Choroid plexus epithelial cell (primary cell): ENCODE results near the gene ARFRP1.

Experiments used
- DNase-seq: peaks from one replicate; pipeline ENCODE4 v3.0.0-alpha.2; 2010; ENCODE audit warnings: low read depth
- H3K4me3 ChIP-seq: 2 replicates; pipeline ENCODE4 v1.5.1; 2011; ENCODE audit warnings: low read depth, mild to moderate bottlenecking, control low read depth, low read length, moderate library complexity
- CTCF ChIP-seq: conservative IDR thresholded peaks from 2 replicates; pipeline ENCODE4 v1.5.1; 2011; ENCODE audit warnings: low read depth, mild to moderate bottlenecking, control low read depth, inconsistent platforms, low read length, moderate library complexity

Gene ARFRP1

GRCh38 chr20:63668351-63668750 is 39.4 kb downstream of the ARFRP1 start:
- TF ChIP-seq CTCF = no peak
- no peak overlapping the region for H3K4me3 ChIP-seq
- no peak for DNase-seq

GRCh38 chr20:63667858-63668257 is 39.9 kb downstream of the ARFRP1 start:
- no peak for DNase-seq
- no peak for TF ChIP-seq CTCF
- no peak overlapping the region for H3K4me3 ChIP-seq

GRCh38 chr20:63665708-63666107 is 42.1 kb downstream of the ARFRP1 start:
- no peak for TF ChIP-seq CTCF
- no peak overlapping the region for H3K4me3 ChIP-seq
- no peak for DNase-seq

GRCh38 chr20:63664861-63665594 is 42.7 kb downstream of the ARFRP1 start:
- TF ChIP-seq CTCF = no peak
- no peak for DNase-seq
- no peak overlapping the region for H3K4me3 ChIP-seq

GRCh38 chr20:63664143-63664851 is 43.5 kb downstream of the ARFRP1 start:
- DNase-seq = no peak
- TF ChIP-seq CTCF = no peak
- no peak overlapping the region for H3K4me3 ChIP-seq

- TF ChIP-seq CTCF = no peak
- DNase-seq = no peak
- no peak overlapping the region for H3K4me3 ChIP-seq
Observed at GRCh38 chr20:63663332-63664066, 44.3 kb downstream of the ARFRP1 start.
